NCI-H82 (cell line): ENCODE data around the gene ITPR3.

Source experiments
- DNase-seq: peaks from one replicate; lab custom pipeline; 2025; lab: John Stamatoyannopoulos, UW

The ITPR3 gene

DNA sequence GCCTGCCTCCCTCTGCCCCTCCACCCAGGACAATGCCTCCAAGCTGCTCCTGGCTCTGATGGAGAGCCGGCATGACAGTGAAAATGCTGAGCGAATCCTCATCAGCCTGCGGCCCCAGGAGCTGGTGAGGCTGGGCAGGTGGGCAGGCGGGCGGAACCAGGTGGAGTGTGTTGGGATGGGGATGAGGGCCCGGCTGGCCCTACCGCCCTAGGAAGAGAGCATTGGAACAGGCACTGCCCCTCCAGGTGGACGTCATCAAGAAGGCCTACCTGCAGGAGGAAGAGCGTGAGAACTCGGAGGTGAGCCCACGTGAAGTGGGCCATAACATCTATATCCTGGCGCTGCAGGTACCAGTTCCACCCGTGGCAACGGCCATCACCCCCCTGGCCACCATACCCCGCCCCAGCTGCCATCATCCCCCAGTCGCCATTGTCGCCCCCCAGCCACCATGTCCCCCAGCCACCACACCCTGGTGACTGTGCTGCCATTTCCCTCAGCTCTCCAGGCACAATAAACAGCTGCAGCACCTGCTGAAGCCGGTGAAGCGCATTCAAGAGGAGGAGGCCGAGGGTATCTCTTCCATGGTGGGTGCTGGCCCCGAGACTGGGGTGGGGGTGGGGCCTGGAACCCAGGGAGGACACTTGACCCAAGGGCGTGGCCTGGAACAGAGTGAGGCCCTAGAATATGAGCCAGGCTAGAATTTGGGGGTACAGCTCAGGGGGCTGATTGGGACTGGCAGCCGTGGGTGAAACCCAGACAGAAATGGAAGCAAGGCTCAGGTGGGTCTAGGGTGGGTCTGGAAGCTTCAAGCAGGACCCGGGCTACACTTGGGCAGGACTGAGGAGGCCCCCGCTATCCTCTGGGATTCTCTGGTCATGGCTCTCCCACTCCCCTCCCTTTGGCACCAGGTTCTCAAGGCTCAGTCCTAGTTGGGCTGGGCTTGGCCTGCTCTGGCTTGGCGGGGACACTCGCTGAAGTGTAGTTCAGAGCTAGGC lies 66.2 kb downstream of the ITPR3 start:
- DNase-seq = no peak

DNA sequence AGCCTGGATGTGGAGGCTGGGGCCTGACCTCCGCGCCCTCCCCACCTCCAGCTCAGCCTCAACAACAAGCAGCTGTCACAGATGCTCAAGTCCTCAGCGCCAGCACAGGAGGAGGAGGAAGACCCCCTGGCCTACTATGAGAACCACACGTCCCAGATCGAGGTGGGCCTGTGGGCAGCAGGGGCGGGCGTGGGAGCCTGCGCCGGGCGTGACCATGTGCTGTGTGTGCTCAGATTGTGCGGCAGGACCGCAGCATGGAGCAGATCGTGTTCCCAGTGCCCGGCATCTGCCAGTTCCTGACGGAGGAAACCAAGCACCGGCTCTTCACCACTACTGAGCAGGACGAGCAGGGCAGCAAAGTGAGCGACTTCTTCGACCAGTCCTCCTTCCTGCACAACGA lies 66.9 kb downstream of the ITPR3 start:
- DNase-seq = no peak

DNA sequence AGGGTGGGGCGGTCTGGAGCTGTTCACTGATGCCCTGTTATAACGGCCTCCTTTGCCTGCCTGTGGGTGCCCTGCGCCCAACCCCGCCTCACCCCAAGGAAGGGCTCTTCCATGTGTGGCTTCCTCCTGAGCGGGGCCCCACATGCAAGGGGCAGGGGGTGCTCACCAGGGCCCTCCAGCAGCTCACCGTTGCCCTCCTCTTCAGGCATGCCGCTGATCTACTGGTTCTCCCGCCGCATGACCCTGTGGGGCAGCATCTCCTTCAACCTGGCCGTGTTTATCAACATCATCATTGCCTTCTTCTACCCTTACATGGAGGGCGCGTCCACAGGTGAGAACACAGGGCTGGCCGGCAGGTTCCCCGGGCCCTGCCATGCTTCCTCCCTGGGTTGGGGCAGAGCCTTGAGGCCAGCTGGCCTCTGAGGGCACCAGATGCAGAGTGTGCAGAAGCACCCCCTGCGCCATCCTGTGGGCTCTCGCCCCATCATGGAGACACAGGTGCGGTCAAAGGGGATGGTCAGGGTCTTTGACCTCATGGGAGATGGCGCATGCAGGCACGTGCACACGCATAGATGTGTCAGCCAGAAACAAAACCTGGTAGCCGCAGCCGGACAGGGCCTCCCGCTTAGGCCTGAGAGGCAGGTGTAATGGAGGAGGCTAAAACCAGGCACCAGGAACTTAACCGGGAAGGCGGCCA lies 67.5 kb downstream of the ITPR3 start:
- DNase-seq = no peak

DNA sequence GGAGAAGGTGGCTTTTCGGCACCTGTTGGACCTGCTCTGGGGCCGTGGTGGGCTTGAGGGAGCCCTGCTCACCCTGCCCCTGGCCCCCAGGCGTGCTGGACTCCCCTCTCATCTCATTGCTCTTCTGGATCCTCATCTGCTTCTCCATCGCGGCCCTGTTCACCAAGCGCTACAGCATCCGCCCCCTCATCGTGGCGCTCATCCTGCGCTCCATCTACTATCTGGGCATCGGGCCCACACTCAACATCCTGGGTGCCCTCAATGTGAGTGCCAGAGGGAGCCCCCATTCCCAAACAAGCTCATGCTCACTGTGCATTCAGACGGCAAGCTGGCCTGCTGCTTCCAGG lies 68.0 kb downstream of the ITPR3 start:
- DNase-seq = no peak

DNA sequence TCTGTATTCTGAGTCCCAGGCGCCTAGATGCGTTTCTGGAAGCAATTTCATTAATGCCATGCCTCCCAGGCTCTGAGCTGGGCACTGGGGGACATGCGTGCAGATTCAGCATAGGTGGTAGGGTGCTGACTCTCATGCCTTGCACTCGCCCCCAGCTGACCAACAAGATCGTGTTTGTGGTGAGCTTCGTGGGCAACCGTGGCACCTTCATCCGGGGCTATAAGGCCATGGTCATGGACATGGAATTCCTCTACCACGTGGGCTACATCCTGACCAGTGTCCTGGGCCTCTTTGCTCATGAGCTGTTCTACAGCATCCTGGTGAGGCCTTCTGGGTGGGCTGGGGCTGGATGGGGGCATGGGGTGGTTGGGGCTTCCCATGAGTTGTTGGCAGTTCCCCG lies 68.8 kb downstream of the ITPR3 start:
- DNase-seq = no peak

DNA sequence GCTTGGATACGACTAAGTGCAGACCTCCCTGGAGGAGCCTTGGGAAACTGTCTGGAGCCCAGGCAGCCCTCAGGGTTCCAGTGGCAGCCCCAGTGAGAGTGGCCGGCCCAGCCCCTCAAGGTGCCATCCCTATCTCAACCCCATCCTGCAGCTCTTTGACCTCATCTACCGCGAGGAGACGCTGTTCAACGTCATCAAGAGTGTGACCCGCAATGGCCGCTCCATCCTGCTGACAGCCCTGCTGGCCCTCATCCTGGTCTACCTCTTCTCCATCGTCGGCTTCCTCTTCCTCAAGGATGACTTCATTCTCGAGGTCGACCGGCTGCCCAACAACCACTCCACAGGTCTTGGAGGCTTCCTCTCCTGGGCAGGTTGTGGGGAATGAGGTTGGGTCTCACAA lies 69.6 kb downstream of the ITPR3 start:
- no peak for DNase-seq

DNA sequence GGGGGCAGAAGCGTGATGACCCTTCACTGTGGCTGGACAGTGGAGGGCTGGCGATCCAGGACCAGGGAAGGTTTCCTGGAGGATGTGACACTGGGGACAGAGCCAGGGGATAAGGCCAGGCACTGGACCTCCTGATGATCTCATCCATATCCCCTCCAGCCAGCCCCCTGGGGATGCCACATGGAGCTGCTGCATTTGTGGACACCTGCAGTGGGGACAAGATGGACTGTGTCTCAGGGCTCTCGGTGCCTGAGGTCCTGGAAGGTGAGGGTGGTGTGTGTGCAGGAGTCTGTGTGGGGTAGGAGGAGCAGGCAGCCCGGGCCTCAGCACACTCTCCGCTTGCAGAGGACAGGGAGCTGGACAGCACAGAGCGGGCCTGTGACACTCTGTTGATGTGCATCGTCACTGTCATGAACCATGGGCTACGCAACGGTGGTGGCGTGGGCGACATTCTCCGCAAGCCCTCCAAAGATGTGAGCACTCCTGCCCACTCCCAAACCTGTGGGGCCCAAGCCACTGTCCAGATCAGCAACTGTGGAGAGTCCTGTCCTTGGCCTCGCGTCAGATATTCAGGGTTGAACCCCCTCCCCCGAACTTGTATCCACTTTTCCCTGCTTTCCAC lies 70.4 kb downstream of the ITPR3 start:
- DNase-seq = no peak

DNA sequence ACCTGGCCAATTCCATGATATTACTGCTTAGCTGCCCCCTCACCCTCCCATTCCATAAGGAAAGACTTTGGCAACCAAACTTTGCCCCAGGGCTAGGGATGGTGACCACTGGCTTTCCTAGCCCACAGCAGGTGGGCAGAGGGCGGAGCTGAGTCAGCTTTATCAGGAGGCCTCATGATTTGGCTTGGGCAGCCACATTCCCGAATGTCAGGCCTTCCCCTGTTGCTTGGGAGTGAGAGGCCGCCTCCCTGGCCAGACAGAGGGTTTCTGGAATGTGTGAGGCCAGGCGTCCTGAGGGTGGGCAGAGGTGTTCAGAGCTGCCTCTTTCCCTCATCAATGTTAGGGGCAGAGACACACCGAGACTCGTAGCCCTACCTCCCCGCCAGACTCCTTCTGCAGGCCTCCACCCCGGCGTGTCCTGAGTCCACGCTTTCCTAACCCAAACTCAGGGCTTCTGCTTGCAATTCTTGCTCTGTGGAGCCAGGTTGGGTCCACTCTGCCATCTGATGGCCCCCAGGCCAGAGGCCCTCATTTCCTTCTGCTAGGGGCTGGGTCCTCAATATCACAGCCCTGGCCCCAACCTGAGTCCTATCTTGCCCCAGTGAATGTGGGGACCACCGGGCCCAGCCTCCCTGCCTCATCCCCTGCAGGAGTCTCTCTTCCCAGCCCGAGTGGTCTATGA lies 71.1 kb downstream of the ITPR3 start:
- no peak for DNase-seq

DNA sequence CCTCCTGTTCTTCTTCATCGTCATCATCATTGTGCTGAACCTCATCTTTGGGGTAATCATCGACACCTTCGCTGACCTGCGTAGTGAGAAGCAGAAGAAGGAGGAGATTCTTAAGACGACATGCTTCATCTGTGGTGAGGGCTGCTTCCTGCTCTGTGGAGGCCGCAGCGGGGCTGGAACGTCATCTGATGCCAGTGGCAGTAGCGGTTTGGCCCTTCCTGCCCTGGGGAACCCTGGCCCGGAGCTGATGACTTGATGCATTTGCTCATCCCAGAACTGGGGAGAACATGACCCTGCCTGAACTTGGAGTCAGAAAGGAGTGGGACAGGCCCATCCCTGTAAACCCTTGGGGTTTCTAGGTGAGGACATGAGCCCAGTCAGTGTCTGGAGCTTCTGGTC lies 71.6 kb downstream of the ITPR3 start:
- DNase-seq = no peak

DNA sequence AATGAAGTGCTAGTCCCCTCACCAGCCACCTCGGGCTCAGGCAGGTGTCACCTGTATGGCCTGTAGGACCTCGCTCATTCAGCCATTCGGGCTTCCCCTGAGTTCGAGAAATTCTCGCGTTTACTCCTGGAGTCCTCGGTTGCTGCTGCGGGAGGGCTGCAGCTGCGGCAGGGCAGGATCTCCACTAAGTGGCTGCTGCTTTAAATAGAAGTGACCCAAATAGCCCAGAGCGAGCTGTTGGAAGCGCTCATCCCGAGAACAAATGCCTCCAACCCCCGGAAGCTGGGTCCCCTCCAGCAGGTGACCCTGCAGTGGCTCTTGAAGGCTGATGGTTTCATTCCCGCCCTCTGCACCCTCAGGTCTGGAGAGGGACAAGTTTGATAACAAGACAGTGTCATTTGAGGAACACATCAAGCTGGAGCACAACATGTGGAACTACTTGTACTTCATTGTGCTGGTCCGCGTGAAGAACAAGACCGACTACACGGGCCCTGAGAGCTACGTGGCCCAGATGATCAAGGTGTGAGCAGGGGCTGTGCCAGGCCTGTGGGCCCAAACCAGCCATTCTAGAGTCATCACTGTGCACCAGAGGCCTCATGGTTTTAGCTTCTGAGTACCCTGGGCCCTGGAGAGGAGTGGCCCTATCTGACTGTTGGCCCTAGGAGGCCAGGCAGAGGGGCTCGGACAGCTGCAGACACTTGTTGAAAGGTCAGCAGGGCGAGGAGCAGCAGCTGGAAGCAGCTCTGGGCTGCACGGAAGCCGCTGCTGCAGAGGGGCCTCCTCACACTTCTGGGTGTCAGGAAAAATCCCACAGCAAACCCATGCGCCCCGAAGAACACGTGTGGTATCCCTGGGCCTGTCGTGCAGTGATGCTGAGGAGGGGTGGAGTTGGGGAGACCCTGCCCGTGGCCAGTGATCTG lies 72.3 kb downstream of the ITPR3 start:
- DNase-seq = peak; percentile 52

DNA sequence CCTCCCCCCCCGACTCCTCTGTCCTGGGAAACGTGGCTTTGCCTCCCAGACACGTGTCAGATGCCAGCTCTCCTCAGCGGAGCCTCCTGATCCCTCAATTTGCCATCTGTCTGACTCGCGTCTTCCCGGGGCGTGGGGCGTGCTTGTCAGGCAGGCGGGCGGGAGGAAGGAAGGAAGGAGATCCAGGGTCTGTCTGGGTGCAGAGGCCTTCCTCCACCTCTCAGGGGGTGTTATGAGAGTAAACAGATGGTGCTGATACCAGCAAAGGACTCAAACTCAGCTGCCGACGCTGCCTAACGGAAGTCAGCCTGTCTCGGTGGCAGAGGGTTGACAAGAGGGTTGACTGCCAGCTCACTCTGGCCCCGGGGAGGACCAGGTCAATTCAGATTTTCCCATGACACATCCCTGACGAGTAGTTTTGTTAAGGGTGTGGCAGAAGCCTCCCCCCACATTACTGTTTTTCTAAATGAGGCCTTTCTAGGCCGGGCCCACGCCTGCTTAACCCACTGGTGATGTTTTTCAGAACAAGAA lies 73.3 kb downstream of the ITPR3 start:
- DNase-seq = peak; percentile 99

DNA sequence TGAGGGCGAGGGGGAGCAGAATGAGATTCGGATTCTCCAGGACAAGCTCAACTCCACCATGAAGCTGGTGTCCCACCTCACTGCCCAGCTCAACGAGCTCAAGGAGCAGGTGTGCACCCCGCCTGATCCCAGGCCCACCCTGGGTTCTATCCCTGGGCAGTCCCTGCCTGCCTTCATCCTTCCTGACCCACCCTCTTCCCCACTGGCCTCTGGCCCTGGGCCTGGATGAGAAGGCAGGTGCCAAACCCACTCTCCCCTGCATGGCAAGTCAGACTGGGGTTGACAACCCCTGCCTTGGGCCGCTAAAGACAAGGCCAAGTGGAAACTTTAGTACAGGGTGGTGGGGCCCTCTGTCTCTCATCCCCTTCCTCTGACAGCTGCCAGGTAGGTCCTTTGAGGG lies 73.9 kb downstream of the ITPR3 start:
- peak; percentile 57 for DNase-seq

DNA sequence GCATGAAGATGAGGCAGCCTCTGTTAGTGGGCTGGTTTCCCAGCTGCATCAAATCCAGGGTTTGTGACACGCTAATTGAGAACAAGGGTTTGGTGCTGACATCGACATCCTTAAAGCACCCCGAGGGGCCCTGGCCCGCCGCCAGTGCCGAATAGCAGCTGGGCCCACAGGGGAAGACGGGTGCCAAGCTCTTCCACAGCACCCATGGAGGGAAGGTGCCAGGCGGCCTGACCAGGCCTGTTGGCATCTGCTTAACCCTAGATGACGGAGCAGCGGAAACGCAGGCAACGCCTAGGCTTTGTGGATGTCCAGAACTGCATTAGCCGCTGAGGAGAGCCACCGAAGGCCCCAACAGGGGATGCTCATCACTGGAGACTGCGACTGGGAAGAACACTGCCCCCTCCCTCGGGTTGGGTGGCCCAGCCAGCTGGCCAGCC lies 74.3 kb downstream of the ITPR3 start:
- DNase-seq = no peak

DNA sequence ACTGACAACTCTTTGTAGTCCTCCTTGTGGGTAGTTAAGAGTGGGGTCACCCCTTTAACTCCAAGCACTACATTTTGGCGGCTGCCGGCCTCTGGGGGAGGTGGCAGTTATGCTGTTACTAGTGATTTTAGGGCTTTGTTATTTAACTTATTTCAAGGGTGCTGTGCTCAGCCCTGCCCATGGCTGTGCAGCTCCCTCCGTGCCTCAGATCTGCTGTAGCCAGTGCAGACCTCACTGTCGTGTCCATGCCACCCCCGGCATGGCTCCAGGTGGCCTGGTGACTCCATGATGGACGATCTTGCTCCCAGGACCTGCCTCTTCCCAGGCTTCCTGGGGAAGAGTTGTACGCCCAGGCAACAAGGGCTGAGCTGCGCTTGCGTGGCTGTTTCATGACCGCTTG lies 75.0 kb downstream of the ITPR3 start:
- peak; percentile 50 for DNase-seq

DNA sequence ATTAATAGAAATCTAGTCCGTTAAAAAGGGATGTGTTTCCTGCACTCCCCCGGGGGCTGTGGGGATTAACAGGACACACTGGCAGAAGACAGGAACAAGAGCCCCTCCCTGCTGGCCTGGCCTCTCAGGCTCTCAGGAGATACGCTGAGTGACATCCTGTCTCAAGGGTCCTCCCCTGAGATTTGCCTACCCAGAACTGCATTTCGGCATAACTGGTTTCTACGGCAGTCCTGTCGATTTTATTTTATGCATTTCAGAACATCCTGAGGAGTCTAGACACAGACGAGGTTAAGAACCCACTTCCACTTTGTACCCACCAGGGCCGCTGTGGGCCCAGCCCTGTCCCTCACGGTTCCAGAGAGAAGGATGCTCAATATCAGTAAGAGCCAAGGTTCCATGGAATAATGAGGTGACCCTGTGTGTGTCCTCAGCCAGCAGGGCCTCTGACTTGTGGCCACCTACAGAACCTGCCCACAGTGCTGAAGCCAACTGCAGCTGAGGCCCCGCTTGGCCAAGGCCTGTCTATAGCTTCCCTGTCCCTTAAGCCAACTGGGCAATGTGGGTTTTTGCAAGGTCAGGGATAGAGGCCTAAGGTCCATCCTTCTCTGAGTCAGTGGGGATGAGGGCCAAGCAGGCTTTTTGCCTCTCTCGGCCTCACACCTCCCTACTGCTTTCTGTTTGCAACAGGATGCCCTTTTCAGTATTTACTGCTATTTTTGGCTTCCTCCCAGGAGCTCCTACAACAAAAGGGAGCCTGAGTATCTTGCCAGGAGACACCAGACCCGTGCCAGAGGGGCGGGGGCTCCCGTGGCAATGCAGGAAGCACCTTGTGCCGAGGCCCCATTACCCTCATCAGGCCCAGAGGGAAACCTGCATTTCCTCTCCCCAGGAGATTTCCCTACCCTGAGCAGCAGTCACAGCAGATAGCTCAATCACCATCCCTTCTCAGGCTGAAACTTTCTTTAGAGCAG lies 75.7 kb downstream of the ITPR3 start:
- DNase-seq = peak; percentile 60

DNA sequence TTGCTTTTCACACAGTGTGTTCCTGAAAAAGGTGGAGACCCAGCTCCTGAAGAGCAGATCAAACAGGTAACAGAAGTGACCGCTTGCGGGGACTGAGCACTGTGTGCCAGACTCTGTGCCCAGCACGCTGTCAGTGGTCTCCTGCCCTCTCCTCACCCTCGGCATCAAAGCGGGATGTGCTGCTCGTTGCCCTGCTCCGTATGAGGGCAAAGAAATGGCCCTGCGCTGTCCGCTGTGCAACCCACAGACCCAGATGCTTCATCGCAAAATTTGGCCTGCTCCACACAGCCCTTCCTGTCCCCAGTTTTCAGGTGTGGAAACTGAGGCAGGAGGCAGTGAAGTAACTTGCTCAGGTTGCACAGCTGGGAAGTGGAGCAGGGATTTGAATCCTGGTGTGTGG lies 76.7 kb downstream of the ITPR3 start:
- DNase-seq = no peak

DNA sequence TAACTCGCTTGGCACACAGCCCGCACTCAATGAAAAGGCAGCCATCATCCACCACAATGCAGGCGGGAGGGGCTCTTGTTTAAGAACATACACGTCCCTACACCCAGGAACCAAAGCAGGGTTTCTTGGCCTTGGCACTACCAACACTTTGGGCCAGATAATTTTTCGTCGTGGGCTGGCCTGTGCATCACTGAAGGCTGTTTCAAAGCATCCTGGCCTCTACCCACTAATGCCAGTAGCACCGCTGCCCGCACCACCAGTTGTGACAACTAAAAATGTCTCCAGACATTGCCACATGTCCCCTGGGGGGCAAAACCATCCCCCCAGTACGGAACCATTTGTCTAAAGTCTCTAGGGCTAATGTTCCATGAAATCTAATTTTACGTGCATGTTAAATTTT lies 77.4 kb downstream of the ITPR3 start:
- DNase-seq = no peak

DNA sequence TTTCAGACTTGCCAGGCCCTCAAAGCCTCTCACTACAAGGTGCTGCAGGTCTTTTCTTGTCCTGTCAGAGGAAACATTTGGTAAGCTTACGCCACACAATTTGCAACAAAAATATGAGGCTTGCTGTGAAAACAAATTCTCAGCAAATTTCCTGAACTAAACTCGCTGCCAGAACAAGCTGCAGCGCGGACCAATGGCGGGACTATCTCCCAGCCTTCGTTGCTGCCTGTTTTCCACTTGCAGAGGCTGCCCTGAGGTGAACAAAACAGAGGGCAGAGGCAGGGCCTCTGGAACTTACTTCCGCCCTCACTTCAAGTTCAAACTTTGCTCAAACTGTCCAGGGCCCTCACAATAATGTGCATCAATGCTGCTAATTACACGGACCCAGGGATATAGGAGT lies 78.0 kb downstream of the ITPR3 start:
- no peak for DNase-seq

DNA sequence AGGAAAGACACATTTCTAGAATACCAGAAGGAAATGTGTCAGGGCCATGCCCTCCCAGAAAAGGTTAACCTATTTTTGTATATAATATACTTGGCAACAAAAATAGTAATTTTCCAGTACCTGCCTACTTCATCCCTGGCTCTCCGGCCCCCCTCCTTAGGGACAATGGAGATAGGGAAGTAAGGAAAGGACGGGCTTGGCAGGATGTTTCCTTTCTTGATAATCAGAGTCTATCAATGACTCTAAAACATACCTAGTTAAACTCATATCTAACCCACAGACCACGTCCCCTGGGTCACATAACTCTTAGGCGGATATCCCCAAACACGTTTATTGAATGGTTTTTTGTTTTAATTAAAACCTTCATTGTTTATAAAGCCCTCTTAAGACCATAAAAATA lies 78.6 kb downstream of the ITPR3 start:
- DNase-seq = no peak
